Measurements from ENCODE around the gene SEMA6C.

DNA sequence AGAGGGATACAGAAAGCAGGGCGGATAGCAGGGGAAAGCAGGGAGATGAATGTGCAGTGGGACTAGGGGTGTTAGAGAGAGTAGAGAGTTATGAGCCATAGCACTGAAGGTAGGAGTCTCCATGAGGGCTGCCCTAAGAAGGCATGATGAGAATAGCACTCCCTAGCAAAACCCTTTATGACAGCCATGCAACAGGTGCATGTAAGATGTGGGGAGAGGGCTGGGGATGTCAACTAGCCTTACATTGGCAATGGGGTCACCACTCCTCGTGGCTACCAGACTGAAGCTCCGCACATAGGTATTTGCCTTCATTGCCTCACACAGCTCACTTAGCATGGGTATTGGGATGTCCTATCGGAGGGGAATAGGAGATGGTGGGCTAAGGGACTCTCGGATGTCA, 24.8 kb upstream of the SEMA6C start:
- TF ChIP-seq EZH2 (IDR thresholded peaks at IDR 0.05) (no peak), POLR2AphosphoS5 (IDR thresholded peaks at IDR 0.05; ENCODE audit: borderline replicate concordance, low read depth, low read length) (no peak)
